IMR-90 (cell line): ENCODE data around the gene CLPTM1. TPM values are rescaled to one million over a fixed set of nuclear protein-coding genes. Genes with fewer than 3 reads are reported as not detected.

Experiments
- ATAC-seq: fragments of 200-7000 bp; cut with Tn5 transposase; 2 replicates; pipeline ENCODE4 v1.9.1; 2020; ENCODE audit warnings: low read depth, mild to moderate bottlenecking, moderate library complexity
- BruUV-seq: library from RNA; stranded (reverse); fragments of 400-500 nt; replicated peaks from 2 replicates; lab custom pipeline; 2021; lab: Mats Ljungman, UMichigan
- CTCF ChIA-PET: fragments of 300-600 bp; formaldehyde crosslinking; extraction: SDS; loops from one replicate; lab custom pipeline; 2021; ENCODE audit warnings: antibody characterized with exemption; lab: Yijun Ruan, JAX
- POLR2A ChIA-PET: fragments of 300-600 bp; sonication (Branson Sonifier 250); formaldehyde crosslinking; loops from one replicate; lab custom pipeline; 2022; ENCODE audit warnings: antibody characterized with exemption; ENCODE audit not compliant: unreplicated experiment; lab: Charles Lee
- DNase-seq: peaks from one replicate; pipeline ENCODE4 v3.0.0; 2013
- H2AFZ ChIP-seq: replicated peaks from 2 replicates; pipeline ENCODE3; 2013; ENCODE audit warnings: low read length, mild to moderate bottlenecking; ENCODE audit not compliant: poor library complexity
- H2AK5ac ChIP-seq: 2 replicates; pipeline ENCODE4 v1.6.1; 2013; ENCODE audit warnings: low read depth, low read length, inconsistent platforms
- H2AK9ac ChIP-seq: replicated peaks from 2 replicates; pipeline ENCODE3; 2013; ENCODE audit warnings: mild to moderate bottlenecking, low read depth, low read length, moderate library complexity; ENCODE audit not compliant: poor library complexity
- H2BK120ac ChIP-seq: 2 replicates; pipeline ENCODE4 v1.6.1; 2013; ENCODE audit warnings: low read depth, low read length, inconsistent platforms
- H2BK15ac ChIP-seq: 3 replicates; pipeline ENCODE4 v1.6.1; 2013; ENCODE audit warnings: low read depth, low read length, inconsistent platforms
- H2BK20ac ChIP-seq: 2 replicates; pipeline ENCODE4 v1.6.1; 2013; ENCODE audit warnings: low read depth, mild to moderate bottlenecking, inconsistent platforms, low read length, moderate library complexity
- H2BK5ac ChIP-seq: 2 replicates; pipeline ENCODE4 v1.6.1; 2013; ENCODE audit warnings: mild to moderate bottlenecking, low read depth, low read length, inconsistent platforms; ENCODE audit not compliant: poor library complexity, severe bottlenecking
- H3K14ac ChIP-seq: replicated peaks from 2 replicates; pipeline ENCODE4 v1.6.1; 2013; ENCODE audit warnings: low read depth, low read length, inconsistent platforms
- H3K18ac ChIP-seq: 2 replicates; pipeline ENCODE4 v1.6.1; 2013; ENCODE audit warnings: low read depth, low read length, control low read depth
- H3K23ac ChIP-seq: 2 replicates; pipeline ENCODE4 v1.6.1; 2013; ENCODE audit warnings: low read depth, low read length, inconsistent platforms
- H3K27ac ChIP-seq: 2 replicates; pipeline ENCODE4 v1.5.1; 2013; ENCODE audit warnings: mild to moderate bottlenecking, control low read depth, low read length; ENCODE audit not compliant: insufficient read depth
- H3K27me3 ChIP-seq: 2 replicates; pipeline ENCODE4 v1.6.1; 2013; ENCODE audit warnings: low read length; ENCODE audit not compliant: control insufficient read depth, insufficient read depth
- H3K36me3 ChIP-seq: 2 replicates; pipeline ENCODE4 v1.6.1; 2013; ENCODE audit warnings: low read length, mixed read lengths; ENCODE audit not compliant: control insufficient read depth, insufficient read depth
- H3K4ac ChIP-seq: 2 replicates; pipeline ENCODE4 v1.6.1; 2013; ENCODE audit warnings: low read depth, low read length, inconsistent platforms
- H3K4me1 ChIP-seq: 2 replicates; pipeline ENCODE4 v1.6.1; 2013; ENCODE audit warnings: low read length, mixed read lengths; ENCODE audit not compliant: control insufficient read depth, insufficient read depth
- H3K4me2 ChIP-seq: 2 replicates; pipeline ENCODE4 v1.6.1; 2013; ENCODE audit warnings: low read depth, mild to moderate bottlenecking, control low read depth, low read length, moderate library complexity
- H3K4me3 ChIP-seq: 2 replicates; pipeline ENCODE4 v1.5.1; 2013; ENCODE audit warnings: low read depth, mild to moderate bottlenecking, control low read depth, low read length, moderate library complexity; ENCODE audit not compliant: insufficient read depth
- H3K56ac ChIP-seq: 2 replicates; pipeline ENCODE4 v1.6.1; 2013; ENCODE audit warnings: low read length, inconsistent platforms; ENCODE audit not compliant: insufficient read depth; ENCODE audit errors: extremely low read depth
- H3K79me1 ChIP-seq, 2 experiments: 2 replicates each; pipeline ENCODE4 v1.6.1; 2013; ENCODE audit warnings: low read length in 2 of 2, inconsistent platforms in 1 of 2, low read depth in 1 of 2
- H3K9ac ChIP-seq: 2 replicates; pipeline ENCODE4 v1.6.1; 2013; ENCODE audit warnings: low read depth, low read length, control low read depth
- H3K9me1 ChIP-seq: 2 replicates; pipeline ENCODE4 v1.6.1; 2013; ENCODE audit warnings: low read length, inconsistent platforms; ENCODE audit not compliant: insufficient read depth
- H3K9me3 ChIP-seq: 2 replicates; pipeline ENCODE4 v1.6.1; 2013; ENCODE audit warnings: low read length; ENCODE audit not compliant: control insufficient read depth, insufficient read depth
- H4K20me1 ChIP-seq: 2 replicates; pipeline ENCODE4 v1.6.1; 2013; ENCODE audit warnings: low read length, inconsistent platforms; ENCODE audit not compliant: insufficient read depth
- H4K5ac ChIP-seq: 2 replicates; pipeline ENCODE4 v1.6.1; 2013; ENCODE audit warnings: mild to moderate bottlenecking, low read depth, low read length, control low read depth
- H4K8ac ChIP-seq, 2 experiments: 2 replicates each; pipeline ENCODE4 v1.6.1; 2013; ENCODE audit warnings: low read depth in 2 of 2, low read length in 2 of 2, control low read depth in 1 of 2, inconsistent platforms in 1 of 2
- H4K91ac ChIP-seq: 2 replicates; pipeline ENCODE4 v1.6.1; 2013; ENCODE audit warnings: low read depth, low read length, inconsistent platforms; ENCODE audit not compliant: insufficient read depth
- CEBPB ChIP-seq: IDR thresholded peaks from 2 replicates; pipeline ENCODE4 v1.6.1; 2012; ENCODE audit warnings: low read depth, low read length, improper control_type of control experiment
- MAFK ChIP-seq: IDR thresholded peaks from 2 replicates; pipeline ENCODE4 v1.6.1; 2012; ENCODE audit warnings: low read depth, low read length, improper control_type of control experiment
- NFE2L2 ChIP-seq: fragments of 150-350 bp; IDR thresholded peaks from 2 replicates; pipeline ENCODE4 v1.6.1; 2016; ENCODE audit warnings: low read depth, mild to moderate bottlenecking, low read length
- RAD21 ChIP-seq: IDR thresholded peaks from 2 replicates; pipeline ENCODE4 v1.6.1; 2012; ENCODE audit warnings: low read length, improper control_type of control experiment
- RCOR1 ChIP-seq: IDR thresholded peaks from 2 replicates; pipeline ENCODE4 v1.6.1; 2012; ENCODE audit warnings: mild to moderate bottlenecking, low read length, improper control_type of control experiment; ENCODE audit not compliant: insufficient replicate concordance
- WGBS, 2 experiments: methylation state at CpG; one replicate each; pipeline versions ENCODE4 v1.1.5 to v1.1.7; 2013; ENCODE audit warnings: missing lambda C conversion rate in 2 of 2; ENCODE audit not compliant: insufficient read length in 1 of 2; ENCODE audit errors: extremely low coverage in 2 of 2; 5-methylcytosine and 5-hydroxymethylcytosine counted together
- dilution Hi-C: fragments of 300-500 bp; cut with HindIII; formaldehyde crosslinking; loops from one replicate; pipeline ENCODE4 v1.14.3; 2018; ENCODE audit warnings: low sequenced_read_pairs; ENCODE audit not compliant: unreplicated experiment
- in situ Hi-C: fragments of 300-500 bp; cut with MboI; formaldehyde crosslinking; loops from 3 replicates; pipeline ENCODE4 v1.14.3; 2019; ENCODE audit warnings: low sequenced_read_pairs, inconsistent platforms, mixed read lengths
- intact Hi-C: fragments of 100-400 bp; cut with micrococcal nuclease; formaldehyde crosslinking; loops from 2 replicates; pipeline ENCODE4 v1.10.0; 2022
- polyA plus RNA-seq, 3 experiments: library from polyadenylated mRNA; depleted of rRNA; stranded (reverse); fragments of >200 nt; gene quantifications; 2 replicates each; pipeline ENCODE4 v1.2.3, GENCODE V29; 2012; ENCODE audit warnings: low replicate concordance in 1 of 3
- total RNA-seq: library from RNA; depleted of rRNA; stranded (reverse); fragments of >200 nt; gene quantifications from 2 replicates; pipeline ENCODE4 v1.2.3, GENCODE V29; 2012

CLPTM1 gene
- total and polyA plus RNA-seq, 2 of the 4 experiments (the other 2 are of a cell fraction) = 23.8 to 88.8 TPM

DNA sequence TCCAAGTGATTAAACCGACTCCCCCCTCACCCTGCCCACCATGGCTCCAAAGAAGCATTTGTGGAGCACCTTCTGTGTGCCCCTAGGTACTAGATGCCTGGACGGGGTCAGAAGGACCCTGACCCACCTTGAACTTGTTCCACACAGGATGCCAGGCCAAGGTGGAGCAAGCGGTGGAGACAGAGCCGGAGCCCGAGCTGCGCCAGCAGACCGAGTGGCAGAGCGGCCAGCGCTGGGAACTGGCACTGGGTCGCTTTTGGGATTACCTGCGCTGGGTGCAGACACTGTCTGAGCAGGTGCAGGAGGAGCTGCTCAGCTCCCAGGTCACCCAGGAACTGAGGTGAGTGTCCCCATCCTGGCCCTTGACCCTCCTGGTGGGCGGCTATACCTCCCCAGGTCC, 47.6 kb upstream of the CLPTM1 start:
- H3K14ac ChIP-seq = no peak overlapping the region
- H2BK5ac ChIP-seq = no peak overlapping the region
- H2AK5ac ChIP-seq = no peak overlapping the region
- no peak overlapping the region for H2AFZ ChIP-seq
- H3K4me1 ChIP-seq = peaks cover 9% of the 10 kb centered on the region; the same call in 1 of the 2 replicates
- no peak overlapping the region for H2BK20ac ChIP-seq
- WGBS, 2 experiments = 92% methylated on average over 6 of the region's 12 CpGs; no CpG with 5 or more reads in 1 of the 2 experiments
- DNase-seq = no peak
- ATAC-seq = no peak
- no peak overlapping the region for H2BK15ac ChIP-seq
- BruUV-seq = no TSS peak
- POLR2A ChIA-PET = no interaction called here
- H3K4ac ChIP-seq = no peak overlapping the region
- no peak overlapping the region for H4K8ac ChIP-seq
- no peak overlapping the region for H4K5ac ChIP-seq
- H2BK120ac ChIP-seq = no peak overlapping the region
- no peak overlapping the region for H3K4me3 ChIP-seq
- no peak overlapping the region for H4K91ac ChIP-seq
- no peak overlapping the region for H3K27ac ChIP-seq
- no peak overlapping the region for H3K23ac ChIP-seq
- peaks cover 4% of the 10 kb centered on the region; the same call in 1 of the 2 replicates for H4K20me1 ChIP-seq
- H3K27me3 ChIP-seq = peaks cover 8% of the 10 kb centered on the region
- CTCF ChIA-PET = interaction anchor here (1.1 to 1.2 kb wide), 2 partner anchors 44 to 152 kb away, joined by 3 read pairs; no protein-coding TSS in a partner anchor
- H3K9me1 ChIP-seq = no peaks in the 10 kb centered on the region
- no peak overlapping the region for H3K9ac ChIP-seq
- no peak for TF ChIP-seq RCOR1
- TF ChIP-seq MAFK = no peak
- no peak for TF ChIP-seq NFE2L2
- TF ChIP-seq CEBPB = no peak
- TF ChIP-seq RAD21 = no peak
- no peaks in the 10 kb centered on the region; a peak in 1 of 4 replicates for H3K79me1 ChIP-seq
- H3K36me3 ChIP-seq = peaks cover 3% of the 10 kb centered on the region
- intact Hi-C loops (no loop called here), in situ Hi-C loops (no loop called here), dilution Hi-C loops (no loop called here)
- no peak overlapping the region for H3K18ac ChIP-seq
- H3K9me3 ChIP-seq = no peaks in the 10 kb centered on the region
- H3K56ac ChIP-seq = no peak overlapping the region
- no peak overlapping the region for H3K4me2 ChIP-seq
- H2AK9ac ChIP-seq = no peak overlapping the region
